Neural progenitor cell (in vitro differentiated cells): Measurements from ENCODE around the gene FAM107A.

Experiments
- EZH2phosphoT487 ChIP-seq: fragments of 200-600 bp; sonication (generic); IDR thresholded peaks from 2 replicates; pipeline ENCODE4 v1.6.1; 2017; ENCODE audit warnings: antibody characterized with exemption
- TF ChIP-seq, protein P1 (sequence below): fragments of 200-600 bp; sonication (generic); IDR thresholded peaks from 2 replicates; pipeline ENCODE4 v1.5.1; 2017; ENCODE audit warnings: antibody characterized with exemption, mild to moderate bottlenecking

DNA sequence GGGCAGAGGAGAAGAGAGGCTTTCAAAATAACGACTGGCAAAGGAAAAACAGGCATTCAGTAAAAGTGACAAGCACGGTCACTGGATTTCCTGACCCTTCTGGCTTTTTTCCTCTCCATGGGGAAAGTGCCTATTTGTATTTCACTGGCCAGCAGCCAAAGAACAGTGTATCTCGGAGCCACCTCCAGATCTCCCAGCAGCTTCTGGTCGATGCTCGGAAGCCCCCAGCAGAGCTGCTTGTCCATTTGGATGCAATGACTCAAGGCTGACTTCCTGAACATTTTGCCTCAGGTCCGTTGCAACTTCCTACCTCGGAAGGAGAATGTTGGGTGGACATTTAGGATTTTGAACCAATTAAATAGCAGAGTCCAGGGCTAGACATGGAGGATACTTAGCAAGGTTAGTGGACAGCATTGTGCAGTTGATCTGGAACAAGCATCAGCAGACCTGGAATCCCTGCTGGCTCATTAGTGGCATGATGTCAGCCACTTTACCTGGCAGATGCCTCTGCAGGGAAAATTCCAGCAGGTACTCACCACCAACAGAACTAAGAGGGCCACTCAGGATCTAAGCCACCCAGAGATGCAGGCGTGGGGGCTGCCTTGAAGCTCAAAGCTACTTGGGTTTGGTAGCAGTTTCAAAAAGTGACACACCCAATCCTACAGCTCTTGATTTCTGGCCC is 1.1 kb downstream of the FAM107A start:
- TF ChIP-seq EZH2phosphoT487 = no peak
- TF ChIP-seq, protein P1, sequence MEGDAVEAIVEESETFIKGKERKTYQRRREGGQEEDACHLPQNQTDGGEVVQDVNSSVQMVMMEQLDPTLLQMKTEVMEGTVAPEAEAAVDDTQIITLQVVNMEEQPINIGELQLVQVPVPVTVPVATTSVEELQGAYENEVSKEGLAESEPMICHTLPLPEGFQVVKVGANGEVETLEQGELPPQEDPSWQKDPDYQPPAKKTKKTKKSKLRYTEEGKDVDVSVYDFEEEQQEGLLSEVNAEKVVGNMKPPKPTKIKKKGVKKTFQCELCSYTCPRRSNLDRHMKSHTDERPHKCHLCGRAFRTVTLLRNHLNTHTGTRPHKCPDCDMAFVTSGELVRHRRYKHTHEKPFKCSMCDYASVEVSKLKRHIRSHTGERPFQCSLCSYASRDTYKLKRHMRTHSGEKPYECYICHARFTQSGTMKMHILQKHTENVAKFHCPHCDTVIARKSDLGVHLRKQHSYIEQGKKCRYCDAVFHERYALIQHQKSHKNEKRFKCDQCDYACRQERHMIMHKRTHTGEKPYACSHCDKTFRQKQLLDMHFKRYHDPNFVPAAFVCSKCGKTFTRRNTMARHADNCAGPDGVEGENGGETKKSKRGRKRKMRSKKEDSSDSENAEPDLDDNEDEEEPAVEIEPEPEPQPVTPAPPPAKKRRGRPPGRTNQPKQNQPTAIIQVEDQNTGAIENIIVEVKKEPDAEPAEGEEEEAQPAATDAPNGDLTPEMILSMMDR = no peak
